Neural cell (in vitro differentiated cells): ENCODE results near the gene SLIT3. TPM values are rescaled to one million over a fixed set of nuclear protein-coding genes. Genes with fewer than 3 reads are reported as not detected.

Source experiments
- H2AFZ ChIP-seq: fragments of 200-600, 300-800 bp; sonication (generic), shearing (Covaris generic); 2 replicates; pipeline ENCODE4 v1.6.0; 2014; ENCODE audit warnings: low read depth, mild to moderate bottlenecking, antibody characterized with exemption, low read length, moderate library complexity
- H3F3A ChIP-seq: fragments of 200-600 bp; shearing (Covaris generic); 2 replicates; pipeline ENCODE4 v1.6.1; 2016; ENCODE audit warnings: mild to moderate bottlenecking, moderate library complexity, mixed read lengths, antibody characterized with exemption, low read length; ENCODE audit not compliant: insufficient read depth, poor library complexity, severe bottlenecking
- H3K27ac ChIP-seq: fragments of 200-600, 300-800 bp; sonication (generic), shearing (Covaris generic); 2 replicates; pipeline ENCODE4 v1.5.1; 2014; ENCODE audit warnings: mild to moderate bottlenecking, low read length, moderate library complexity
- H3K27me3 ChIP-seq: fragments of 300-800, 200-600 bp; sonication (generic), shearing (Covaris generic); 2 replicates; pipeline ENCODE4 v1.6.0; 2014; ENCODE audit warnings: mild to moderate bottlenecking, low read depth, low read length, moderate library complexity; ENCODE audit not compliant: insufficient read depth
- H3K36me3 ChIP-seq: fragments of 300-800, 200-600 bp; sonication (generic), shearing (Covaris generic); 2 replicates; pipeline ENCODE4 v1.5.1; 2014; ENCODE audit warnings: mild to moderate bottlenecking, antibody characterized with exemption, low read length, moderate library complexity; ENCODE audit not compliant: insufficient read depth
- H3K4me2 ChIP-seq: fragments of 300-800, 200-600 bp; sonication (generic), shearing (Covaris generic); 2 replicates; pipeline ENCODE4 v1.6.0; 2014; ENCODE audit warnings: mild to moderate bottlenecking, low read length
- H3K4me3 ChIP-seq: fragments of 300-800, 200-600 bp; sonication (generic), shearing (Covaris generic); 2 replicates; pipeline ENCODE4 v1.5.1; 2014; ENCODE audit warnings: mild to moderate bottlenecking, low read length, moderate library complexity
- H3K79me2 ChIP-seq: fragments of 200-600 bp; shearing (Covaris generic); replicated peaks from 2 replicates; pipeline ENCODE4 v1.6.0; 2014; ENCODE audit warnings: mild to moderate bottlenecking, low read length, moderate library complexity; ENCODE audit not compliant: insufficient read depth
- H3K9ac ChIP-seq: fragments of 300-800, 200-600 bp; sonication (generic), shearing (Covaris generic); 2 replicates; pipeline ENCODE4 v1.6.1; 2016; ENCODE audit warnings: mild to moderate bottlenecking, low read length, mixed read lengths
- H3K9me2 ChIP-seq: fragments of 200-600 bp; shearing (Covaris generic); 2 replicates; pipeline ENCODE4 v1.6.1; 2016; ENCODE audit warnings: mild to moderate bottlenecking, low read length, mixed read lengths; ENCODE audit not compliant: insufficient read depth
- H3K9me3 ChIP-seq: fragments of 200-600, 300-800 bp; sonication (generic), shearing (Covaris generic); 2 replicates; pipeline ENCODE4 v1.6.1; 2016; ENCODE audit warnings: mild to moderate bottlenecking, mixed run types, low read length, moderate library complexity, mixed read lengths
- H4K20me1 ChIP-seq: fragments of 200-600 bp; shearing (Covaris generic); 2 replicates; pipeline ENCODE4 v1.6.1; 2016; ENCODE audit warnings: mild to moderate bottlenecking, mixed run types; ENCODE audit not compliant: insufficient read depth
- EP300 ChIP-seq: fragments of 450-650 bp; conservative IDR thresholded peaks from 2 replicates; pipeline ENCODE4 v1.6.1; 2014; ENCODE audit warnings: antibody characterized with exemption, mild to moderate bottlenecking, moderate library complexity; ENCODE audit not compliant: poor library complexity, severe bottlenecking
- EZH2 ChIP-seq: fragments of 200-600, 300-800 bp; shearing (Covaris generic), sonication (generic); IDR thresholded peaks from 2 replicates; pipeline ENCODE4 v1.6.1; 2014; ENCODE audit warnings: antibody characterized with exemption, low read length, borderline replicate concordance, mild to moderate bottlenecking; ENCODE audit not compliant: insufficient read depth, poor library complexity, severe bottlenecking
- MXI1 ChIP-seq: fragments of 450-650 bp; conservative IDR thresholded peaks from 2 replicates; pipeline ENCODE4 v1.6.1; 2014; ENCODE audit warnings: antibody characterized with exemption, mild to moderate bottlenecking; ENCODE audit not compliant: poor library complexity, severe bottlenecking
- POLR2AphosphoS5 ChIP-seq: IDR thresholded peaks from 2 replicates; pipeline ENCODE4 v1.6.1; 2012
- RAD21 ChIP-seq: fragments of 450-650 bp; conservative IDR thresholded peaks from 2 replicates; pipeline ENCODE4 v1.6.1; 2014; ENCODE audit warnings: antibody characterized with exemption, mild to moderate bottlenecking, moderate library complexity
- SMC3 ChIP-seq: fragments of 450-650 bp; conservative IDR thresholded peaks from 2 replicates; pipeline ENCODE4 v1.6.1; 2014; ENCODE audit warnings: antibody characterized with exemption, mild to moderate bottlenecking, moderate library complexity; ENCODE audit not compliant: poor library complexity
- TAF1 ChIP-seq: IDR thresholded peaks from 2 replicates; pipeline ENCODE4 v1.6.1; 2012; ENCODE audit warnings: low read depth
- polyA plus RNA-seq: library from polyadenylated mRNA; depleted of rRNA; stranded (reverse); fragments of >200 nt; gene quantifications from 2 replicates; pipeline ENCODE4 v1.2.3, GENCODE V29; 2014
- TF ChIP-seq, protein P1 (sequence below): fragments of 450-650 bp; IDR thresholded peaks from 2 replicates; pipeline ENCODE4 v1.5.1; 2014; ENCODE audit warnings: antibody characterized with exemption, mild to moderate bottlenecking, moderate library complexity; ENCODE audit not compliant: poor library complexity, severe bottlenecking
- TF ChIP-seq, protein P2 (sequence below): IDR thresholded peaks from 2 replicates; pipeline ENCODE4 v1.6.1; 2012; ENCODE audit warnings: borderline replicate concordance

The SLIT3 gene
- polyA plus RNA-seq, 1 donor from 2014 or later = 1.2 TPM

DNA sequence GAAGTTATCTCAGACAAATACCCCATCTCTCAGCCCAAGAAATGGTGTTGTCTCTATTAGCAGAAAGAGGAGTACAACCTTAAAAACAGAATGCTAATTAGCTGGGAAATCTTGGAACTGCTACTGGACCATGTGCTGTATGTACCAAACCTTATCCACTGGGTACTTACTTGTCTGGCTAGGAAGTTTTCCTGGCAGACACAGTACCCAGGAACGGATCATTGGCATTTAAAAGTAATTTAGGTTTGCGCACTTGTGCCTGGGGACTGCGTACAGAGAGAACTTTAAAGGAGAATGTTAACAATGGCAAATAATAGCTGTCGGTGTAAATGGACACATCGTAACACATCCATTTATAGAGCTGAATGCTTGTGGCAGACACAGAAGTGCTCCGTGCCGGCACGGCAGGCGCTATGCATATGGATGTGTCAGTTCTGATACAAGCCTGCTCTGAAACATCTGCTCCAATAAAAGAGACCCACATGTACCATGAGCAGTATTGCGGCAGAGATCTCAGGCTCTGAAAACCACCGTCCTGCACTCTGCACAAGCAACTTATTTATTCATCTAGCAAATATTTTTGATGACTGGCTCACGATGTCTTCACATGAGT lies 431.2 kb downstream of the SLIT3 start:
- Histone ChIP-seq H3K4me2 (no peak overlapping the region), H3K36me3 (no peaks in the 10 kb centered on the region), H3F3A (no peaks in the 10 kb centered on the region), H3K27ac (no peak overlapping the region), H3K79me2 (no peaks in the 10 kb centered on the region), H4K20me1 (no peaks in the 10 kb centered on the region), H2AFZ (no peak overlapping the region), H3K9me3 (no peaks in the 10 kb centered on the region), H3K4me3 (peak overlapping the region; percentile 8), H3K27me3 (no peaks in the 10 kb centered on the region), H3K9me2 (no peaks in the 10 kb centered on the region), H3K9ac (no peak overlapping the region)
- TF ChIP-seq POLR2AphosphoS5 (peak; percentile 47), MXI1 (no peak), EP300 (peak; percentile 56)
- TF ChIP-seq, protein P1, sequence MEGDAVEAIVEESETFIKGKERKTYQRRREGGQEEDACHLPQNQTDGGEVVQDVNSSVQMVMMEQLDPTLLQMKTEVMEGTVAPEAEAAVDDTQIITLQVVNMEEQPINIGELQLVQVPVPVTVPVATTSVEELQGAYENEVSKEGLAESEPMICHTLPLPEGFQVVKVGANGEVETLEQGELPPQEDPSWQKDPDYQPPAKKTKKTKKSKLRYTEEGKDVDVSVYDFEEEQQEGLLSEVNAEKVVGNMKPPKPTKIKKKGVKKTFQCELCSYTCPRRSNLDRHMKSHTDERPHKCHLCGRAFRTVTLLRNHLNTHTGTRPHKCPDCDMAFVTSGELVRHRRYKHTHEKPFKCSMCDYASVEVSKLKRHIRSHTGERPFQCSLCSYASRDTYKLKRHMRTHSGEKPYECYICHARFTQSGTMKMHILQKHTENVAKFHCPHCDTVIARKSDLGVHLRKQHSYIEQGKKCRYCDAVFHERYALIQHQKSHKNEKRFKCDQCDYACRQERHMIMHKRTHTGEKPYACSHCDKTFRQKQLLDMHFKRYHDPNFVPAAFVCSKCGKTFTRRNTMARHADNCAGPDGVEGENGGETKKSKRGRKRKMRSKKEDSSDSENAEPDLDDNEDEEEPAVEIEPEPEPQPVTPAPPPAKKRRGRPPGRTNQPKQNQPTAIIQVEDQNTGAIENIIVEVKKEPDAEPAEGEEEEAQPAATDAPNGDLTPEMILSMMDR = no peak

DNA sequence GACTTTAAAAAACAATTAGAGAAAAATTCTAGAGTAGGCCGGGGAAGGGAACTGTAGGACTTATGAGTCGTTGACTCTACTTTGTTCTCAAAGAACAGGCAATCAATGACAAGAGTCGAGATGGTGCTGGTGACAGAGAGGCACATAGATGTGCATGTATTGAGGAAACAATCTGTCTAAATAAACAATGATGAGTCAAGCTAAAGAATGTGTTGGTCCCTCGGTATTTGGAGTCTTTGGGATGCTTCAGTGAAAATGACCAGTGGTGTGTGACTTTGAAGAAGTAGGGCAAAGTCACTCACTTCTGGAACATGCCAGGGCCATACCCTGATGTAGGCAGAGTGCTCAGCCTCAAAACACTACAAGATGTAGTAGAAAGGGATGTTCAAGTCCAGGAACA lies 433.7 kb downstream of the SLIT3 start:
- Histone ChIP-seq H4K20me1 (no peaks in the 10 kb centered on the region), H3K27ac (no peak overlapping the region), H3F3A (no peaks in the 10 kb centered on the region), H3K36me3 (no peaks in the 10 kb centered on the region), H3K9me3 (no peaks in the 10 kb centered on the region), H3K4me3 (no peak overlapping the region), H2AFZ (no peak overlapping the region), H3K27me3 (no peaks in the 10 kb centered on the region), H3K4me2 (no peak overlapping the region), H3K79me2 (no peaks in the 10 kb centered on the region), H3K9me2 (no peaks in the 10 kb centered on the region), H3K9ac (no peak overlapping the region)
- no peak for TF ChIP-seq TAF1
- TF ChIP-seq EZH2 = no peak
- no peak for TF ChIP-seq POLR2AphosphoS5
- TF ChIP-seq, protein P1 = no peak
- TF ChIP-seq MXI1 = no peak
- no peak for TF ChIP-seq SMC3
- TF ChIP-seq, protein P2, sequence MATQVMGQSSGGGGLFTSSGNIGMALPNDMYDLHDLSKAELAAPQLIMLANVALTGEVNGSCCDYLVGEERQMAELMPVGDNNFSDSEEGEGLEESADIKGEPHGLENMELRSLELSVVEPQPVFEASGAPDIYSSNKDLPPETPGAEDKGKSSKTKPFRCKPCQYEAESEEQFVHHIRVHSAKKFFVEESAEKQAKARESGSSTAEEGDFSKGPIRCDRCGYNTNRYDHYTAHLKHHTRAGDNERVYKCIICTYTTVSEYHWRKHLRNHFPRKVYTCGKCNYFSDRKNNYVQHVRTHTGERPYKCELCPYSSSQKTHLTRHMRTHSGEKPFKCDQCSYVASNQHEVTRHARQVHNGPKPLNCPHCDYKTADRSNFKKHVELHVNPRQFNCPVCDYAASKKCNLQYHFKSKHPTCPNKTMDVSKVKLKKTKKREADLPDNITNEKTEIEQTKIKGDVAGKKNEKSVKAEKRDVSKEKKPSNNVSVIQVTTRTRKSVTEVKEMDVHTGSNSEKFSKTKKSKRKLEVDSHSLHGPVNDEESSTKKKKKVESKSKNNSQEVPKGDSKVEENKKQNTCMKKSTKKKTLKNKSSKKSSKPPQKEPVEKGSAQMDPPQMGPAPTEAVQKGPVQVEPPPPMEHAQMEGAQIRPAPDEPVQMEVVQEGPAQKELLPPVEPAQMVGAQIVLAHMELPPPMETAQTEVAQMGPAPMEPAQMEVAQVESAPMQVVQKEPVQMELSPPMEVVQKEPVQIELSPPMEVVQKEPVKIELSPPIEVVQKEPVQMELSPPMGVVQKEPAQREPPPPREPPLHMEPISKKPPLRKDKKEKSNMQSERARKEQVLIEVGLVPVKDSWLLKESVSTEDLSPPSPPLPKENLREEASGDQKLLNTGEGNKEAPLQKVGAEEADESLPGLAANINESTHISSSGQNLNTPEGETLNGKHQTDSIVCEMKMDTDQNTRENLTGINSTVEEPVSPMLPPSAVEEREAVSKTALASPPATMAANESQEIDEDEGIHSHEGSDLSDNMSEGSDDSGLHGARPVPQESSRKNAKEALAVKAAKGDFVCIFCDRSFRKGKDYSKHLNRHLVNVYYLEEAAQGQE = no peak
- no peak for TF ChIP-seq RAD21
- no peak for TF ChIP-seq EP300
